Endodermal cell (in vitro differentiated cells): ENCODE results near the gene RNMT. TPM values are rescaled to one million over a fixed set of nuclear protein-coding genes. Genes with fewer than 3 reads are reported as not detected.

Experiments
- DNase-seq: peaks from one replicate; pipeline ENCODE4 v3.0.0-alpha.2; 2017
- H3K27ac ChIP-seq: 2 replicates; pipeline ENCODE4 v1.5.1; 2013; ENCODE audit warnings: mild to moderate bottlenecking, low read depth, low read length, moderate library complexity
- H3K27me3 ChIP-seq: 2 replicates; pipeline ENCODE4 v1.6.1; 2013; ENCODE audit warnings: mild to moderate bottlenecking, low read length, moderate library complexity; ENCODE audit not compliant: insufficient read depth, control insufficient read depth, poor library complexity, severe bottlenecking
- H3K36me3 ChIP-seq: 2 replicates; pipeline ENCODE4 v1.7.0; 2013; ENCODE audit warnings: mild to moderate bottlenecking, low read length, moderate library complexity; ENCODE audit not compliant: control insufficient read depth, insufficient read depth
- H3K4me1 ChIP-seq: one replicate; pipeline ENCODE4 v1.7.0; 2013; ENCODE audit warnings: low read length; ENCODE audit not compliant: control insufficient read depth, insufficient read depth
- H3K4me3 ChIP-seq: 2 replicates; pipeline ENCODE4 v1.5.1; 2013; ENCODE audit warnings: mild to moderate bottlenecking, low read length, moderate library complexity
- H3K9ac ChIP-seq: 2 replicates; pipeline ENCODE4 v1.6.1; 2013; ENCODE audit warnings: mild to moderate bottlenecking, low read length, moderate library complexity; ENCODE audit not compliant: poor library complexity, severe bottlenecking; ENCODE audit errors: extremely low read depth
- H3K9me3 ChIP-seq: 2 replicates; pipeline ENCODE4 v1.6.1; 2013; ENCODE audit warnings: mild to moderate bottlenecking, low read length, moderate library complexity; ENCODE audit not compliant: control insufficient read depth
- H3K27ac Mint-ChIP-seq: 2 replicates; pipeline ENCODE4 v1.8.0; 2020; ENCODE audit warnings: mixed read lengths
- H3K27me3 Mint-ChIP-seq: 2 replicates; pipeline ENCODE4 v1.8.0; 2021; ENCODE audit warnings: mild to moderate bottlenecking, mixed read lengths; ENCODE audit not compliant: insufficient read depth
- H3K36me3 Mint-ChIP-seq: 2 replicates; pipeline ENCODE4 v1.8.0; 2020; ENCODE audit warnings: low read depth, mixed read lengths
- H3K4me1 Mint-ChIP-seq: 2 replicates; pipeline ENCODE4 v1.8.0; 2020; ENCODE audit warnings: mixed read lengths
- H3K4me3 Mint-ChIP-seq: 2 replicates; pipeline ENCODE4 v1.8.0; 2020; ENCODE audit warnings: mild to moderate bottlenecking, moderate library complexity, mixed read lengths
- H3K9me3 Mint-ChIP-seq: 2 replicates; pipeline ENCODE4 v1.8.0; 2020; ENCODE audit warnings: mild to moderate bottlenecking, mixed read lengths
- CTCF ChIP-seq: fragments of 200-600 bp; sonication (generic); conservative IDR thresholded peaks from 2 replicates; pipeline ENCODE4 v1.5.0; 2021; ENCODE audit warnings: antibody characterized with exemption, mild to moderate bottlenecking
- WGBS, 2 experiments: methylation state at CpG; one replicate each; pipeline versions ENCODE4 v1.1.5 to v1.1.7; 2013; ENCODE audit warnings: missing lambda C conversion rate in 2 of 2, mixed read lengths in 1 of 2; ENCODE audit not compliant: insufficient coverage in 1 of 2, insufficient read length in 1 of 2; 5-methylcytosine and 5-hydroxymethylcytosine counted together
- total RNA-seq, 2 donors: library from RNA; stranded (reverse); fragmentation: NEBNext Ultra II Directional in 1 of 2; extraction: Animal tissue kit (Norgen Biotek cat#: 25700) in 1 of 2; gene quantifications; 2 replicates in 1 of 2; 3 replicates in 1 of 2; pipeline ENCODE4 v1.2.1, GENCODE V29; 2021

Gene RNMT
- total RNA-seq, 2 donors from 2014 or later, result 44.9 to 47.0 TPM

DNA sequence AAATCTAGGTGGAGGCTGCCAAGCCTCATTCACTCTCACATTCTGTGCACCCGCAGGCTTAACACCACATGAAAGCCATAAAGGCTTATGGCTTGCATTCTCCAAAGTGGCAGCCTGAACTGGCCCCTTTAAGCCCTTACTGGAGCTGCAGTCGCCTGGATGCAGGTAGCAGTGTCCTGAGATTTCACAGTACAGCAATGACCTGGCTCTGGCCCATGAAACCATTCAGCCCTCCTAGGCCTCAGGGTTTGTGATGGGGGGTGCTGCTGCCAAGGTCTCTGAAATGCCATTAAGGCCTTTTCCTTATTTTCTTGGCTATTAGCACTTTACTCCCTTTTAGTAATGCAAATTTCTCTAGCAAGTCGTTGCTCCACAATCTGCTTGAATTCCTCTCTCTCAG is 48.6 kb downstream of the RNMT start:
- H3K36me3 Mint-ChIP-seq, result no peaks in the 10 kb centered on the region
- H3K27ac Mint-ChIP-seq, result no peak overlapping the region
- no peaks in the 10 kb centered on the region for H3K36me3 ChIP-seq
- peaks cover 9% of the 10 kb centered on the region for H3K27me3 Mint-ChIP-seq
- 45 to 63% methylated on average over 2 to 3 of the region's 3 CpGs for WGBS, 2 experiments
- DNase-seq, result peak; percentile 55
- H3K4me1 ChIP-seq, result peaks cover 3% of the 10 kb centered on the region
- H3K9ac ChIP-seq, result no peak overlapping the region
- no peak for TF ChIP-seq CTCF
- peaks cover 21% of the 10 kb centered on the region for H3K4me1 Mint-ChIP-seq
- no peak overlapping the region for H3K27ac ChIP-seq
- H3K4me3 ChIP-seq, result no peak overlapping the region
- H3K9me3 Mint-ChIP-seq, result peaks cover 18% of the 10 kb centered on the region
- H3K9me3 ChIP-seq, result peaks cover 11% of the 10 kb centered on the region
- peaks cover 4% of the 10 kb centered on the region for H3K27me3 ChIP-seq
- no peak overlapping the region for H3K4me3 Mint-ChIP-seq

DNA sequence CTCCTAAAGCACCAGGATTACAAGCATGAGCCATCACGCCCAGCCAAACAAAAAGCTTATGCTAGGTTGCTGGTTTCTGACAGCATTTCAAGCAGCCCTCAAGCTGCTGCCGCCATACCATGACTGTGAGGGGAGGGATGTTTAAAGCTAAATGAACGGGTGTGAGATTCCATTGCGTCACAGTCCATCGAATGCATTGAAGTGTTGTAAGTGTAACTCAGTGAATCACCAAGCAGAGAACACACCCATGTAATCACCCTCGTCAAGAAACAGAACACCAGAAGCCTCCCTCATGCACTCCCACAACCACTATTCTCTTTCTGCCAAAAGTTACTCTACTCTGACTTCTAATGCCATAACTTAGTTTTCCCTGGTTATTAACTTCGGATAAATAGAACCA is 64.7 kb downstream of the RNMT start:
- Mint-ChIP-seq H3K27ac (no peak overlapping the region), H3K4me3 (no peak overlapping the region), H3K9me3 (no peaks in the 10 kb centered on the region), H3K27me3 (peaks cover 4% of the 10 kb centered on the region), H3K4me1 (peaks cover 2% of the 10 kb centered on the region), H3K36me3 (no peaks in the 10 kb centered on the region)
- no peaks in the 10 kb centered on the region for H3K36me3 ChIP-seq
- H3K4me1 ChIP-seq, result no peaks in the 10 kb centered on the region
- H3K9me3 ChIP-seq, result no peaks in the 10 kb centered on the region
- WGBS, 2 experiments, result 89% methylated on average over 5 to 7 of the region's 7 CpGs
- no peak overlapping the region for H3K27ac ChIP-seq
- no peak for DNase-seq
- TF ChIP-seq CTCF, result no peak
- no peaks in the 10 kb centered on the region for H3K27me3 ChIP-seq
- H3K9ac ChIP-seq, result no peak overlapping the region
- H3K4me3 ChIP-seq, result no peak overlapping the region

DNA sequence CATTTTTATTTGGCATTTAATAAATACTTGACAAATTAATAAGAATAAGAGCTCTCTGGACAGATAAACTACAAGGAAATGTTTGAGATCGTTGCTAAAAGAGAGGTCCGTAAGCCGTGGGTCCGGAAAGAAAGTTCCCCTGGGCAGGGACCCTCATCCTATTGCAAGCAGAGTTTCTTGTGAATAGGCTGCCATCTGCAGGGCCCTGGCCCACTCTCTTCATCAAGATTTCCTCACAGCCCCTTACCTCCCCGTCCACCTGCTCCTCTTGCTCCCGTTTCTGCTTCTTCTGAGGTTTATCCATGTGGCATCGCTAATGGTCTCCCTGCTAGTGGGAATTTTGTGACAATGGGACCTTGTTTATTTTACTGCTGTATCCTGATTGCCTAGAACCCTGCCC is 67.3 kb downstream of the RNMT start:
- 69 to 83% methylated on average over 4 to 7 of the region's 7 CpGs for WGBS, 2 experiments
- Mint-ChIP-seq H3K27ac (no peak overlapping the region), H3K36me3 (no peaks in the 10 kb centered on the region), H3K4me1 (peaks cover 10% of the 10 kb centered on the region), H3K9me3 (no peaks in the 10 kb centered on the region), H3K4me3 (no peak overlapping the region), H3K27me3 (peaks cover 2% of the 10 kb centered on the region)
- no peak overlapping the region for H3K9ac ChIP-seq
- no peaks in the 10 kb centered on the region for H3K9me3 ChIP-seq
- H3K36me3 ChIP-seq, result no peaks in the 10 kb centered on the region
- no peaks in the 10 kb centered on the region for H3K27me3 ChIP-seq
- TF ChIP-seq CTCF, result peak; percentile 63
- H3K27ac ChIP-seq, result no peak overlapping the region
- H3K4me3 ChIP-seq, result no peak overlapping the region
- H3K4me1 ChIP-seq, result no peaks in the 10 kb centered on the region
- peak; percentile 61 for DNase-seq
